ENCODE data around the gene RIC8B. TPM values are rescaled to one million over a fixed set of nuclear protein-coding genes. Genes with fewer than 3 reads are reported as not detected.
A peak's percentile ranks its signal among the peaks of the same experiment; 100 is the strongest.

RIC8B gene
- total and polyA plus RNA-seq, 2 of the 13 experiments (the other 11 are each of a cell fraction or from before 2014, with no cell fraction given): 5.1 to 7.5 TPM

DNA sequence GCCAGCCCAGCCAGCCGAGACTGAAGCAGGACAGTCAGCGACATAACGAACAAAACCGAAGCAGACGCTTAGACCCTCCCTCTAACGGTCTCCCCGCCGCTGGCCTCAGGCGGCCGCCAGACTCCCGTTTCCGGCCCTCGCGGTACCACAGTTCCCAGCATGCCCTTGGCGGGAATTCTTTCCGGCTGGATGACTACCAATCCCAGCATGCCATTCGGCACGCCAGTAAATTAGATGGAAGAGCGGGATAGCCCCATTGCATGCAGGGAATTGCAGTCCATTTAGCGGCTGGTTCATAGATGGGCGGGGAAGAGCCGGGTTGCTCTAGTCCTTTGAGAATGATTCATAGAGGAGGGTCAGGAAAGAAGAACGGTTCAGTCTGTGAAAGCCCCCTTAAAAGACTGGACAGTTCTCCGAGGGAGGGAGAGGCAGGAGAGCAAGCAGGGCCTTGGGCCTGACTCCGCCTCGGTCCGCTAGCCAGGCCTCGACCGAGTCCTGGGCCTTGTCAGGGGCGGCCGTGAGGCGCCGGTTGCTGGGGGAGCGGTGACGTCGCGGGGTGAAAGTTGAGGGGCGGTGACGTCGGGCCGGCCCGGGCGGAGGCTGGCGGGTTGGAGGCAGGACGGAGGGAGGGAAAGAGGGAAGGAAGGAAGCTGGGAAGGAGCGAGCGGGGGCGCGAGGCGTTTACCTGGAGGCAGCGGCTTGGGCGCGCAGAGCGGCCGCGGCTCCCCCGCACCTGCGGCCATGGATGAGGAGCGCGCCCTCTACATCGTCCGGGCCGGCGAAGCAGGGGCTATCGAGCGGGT, at the start of gene RIC8B (continued):
- TF ChIP-seq CENPBD1 (CRISPR knock-in tag; IDR thresholded peaks at IDR 0.05; ENCODE audit: borderline replicate concordance, low read depth) (no peak), ZNF343 (CRISPR knock-in tag; IDR thresholded peaks at IDR 0.05) (no peak), ZSCAN31 (CRISPR knock-in tag; IDR thresholded peaks at IDR 0.05; ENCODE audit: low read depth) (peak; percentile 67), GMEB2 (CRISPR knock-in tag; IDR thresholded peaks at IDR 0.05; ENCODE audit: low read depth) (peak; percentile 20), PCBP2 (optimal IDR thresholded peaks at IDR 0.05; ENCODE audit: low read depth, low read length, poor library complexity, severe bottlenecking) (no peak), GATAD1 (CRISPR knock-in tag; IDR thresholded peaks at IDR 0.05) (peak; percentile 81), KDM5A (IDR thresholded peaks at IDR 0.05; ENCODE audit: borderline replicate concordance, low read length) (peak; percentile 83; the same call in 1 of the 2 replicates), ZBTB1 (CRISPR knock-in tag; IDR thresholded peaks at IDR 0.05; ENCODE audit: borderline replicate concordance) (no peak), HOXA7 (CRISPR knock-in tag; IDR thresholded peaks at IDR 0.05) (no peak), KLF11 (CRISPR knock-in tag; IDR thresholded peaks at IDR 0.05) (0 out of 2 replicates have a peak, but pooled peaks have one; percentile 38), NFYB (CRISPR knock-in tag; IDR thresholded peaks at IDR 0.05) (peak; percentile 63; the same call in 1 of the 2 replicates), ZNF205 (CRISPR knock-in tag; IDR thresholded peaks at IDR 0.05) (peak; percentile 19; the same call in 1 of the 2 replicates), ZNF674 (CRISPR knock-in tag; IDR thresholded peaks at IDR 0.05; ENCODE audit: low read depth) (no peak), ZNF292 (CRISPR knock-in tag; IDR thresholded peaks at IDR 0.05; ENCODE audit: borderline replicate concordance, low read depth) (no peak), KDM5B (CRISPR knock-in tag; IDR thresholded peaks at IDR 0.05; ENCODE audit: borderline replicate concordance) (peak; percentile 45; the same call in 1 of the 2 replicates), POLR2AphosphoS5 (IDR thresholded peaks at IDR 0.05; ENCODE audit: low read depth, low read length) (peak; percentile 86), NAIF1 (CRISPR knock-in tag; IDR thresholded peaks at IDR 0.05; ENCODE audit: borderline replicate concordance) (0 out of 2 replicates have a peak, but pooled peaks have one; percentile 34), SIX1 (CRISPR knock-in tag; IDR thresholded peaks at IDR 0.05; ENCODE audit: borderline replicate concordance) (no peak), ZNF510 (CRISPR knock-in tag; IDR thresholded peaks at IDR 0.05; ENCODE audit: low read depth) (no peak), DZIP1 (CRISPR knock-in tag; IDR thresholded peaks at IDR 0.05) (peak; percentile 25; the same call in 1 of the 2 replicates), NPAS2 (CRISPR knock-in tag; IDR thresholded peaks at IDR 0.05; ENCODE audit: borderline replicate concordance) (no peak), ZFP41 (CRISPR knock-in tag; IDR thresholded peaks at IDR 0.05; ENCODE audit: borderline replicate concordance) (no peak), ZNF296 (CRISPR knock-in tag; conservative IDR thresholded peaks at IDR 0.05) (no peak)
- TF ChIP-seq, protein P1, sequence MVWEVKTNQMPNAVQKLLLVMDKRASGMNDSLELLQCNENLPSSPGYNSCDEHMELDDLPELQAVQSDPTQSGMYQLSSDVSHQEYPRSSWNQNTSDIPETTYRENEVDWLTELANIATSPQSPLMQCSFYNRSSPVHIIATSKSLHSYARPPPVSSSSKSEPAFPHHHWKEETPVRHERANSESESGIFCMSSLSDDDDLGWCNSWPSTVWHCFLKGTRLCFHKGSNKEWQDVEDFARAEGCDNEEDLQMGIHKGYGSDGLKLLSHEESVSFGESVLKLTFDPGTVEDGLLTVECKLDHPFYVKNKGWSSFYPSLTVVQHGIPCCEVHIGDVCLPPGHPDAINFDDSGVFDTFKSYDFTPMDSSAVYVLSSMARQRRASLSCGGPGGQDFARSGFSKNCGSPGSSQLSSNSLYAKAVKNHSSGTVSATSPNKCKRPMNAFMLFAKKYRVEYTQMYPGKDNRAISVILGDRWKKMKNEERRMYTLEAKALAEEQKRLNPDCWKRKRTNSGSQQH (CRISPR knock-in tag; IDR thresholded peaks at IDR 0.05; ENCODE audit: low read depth): peak; percentile 29; the same call in 1 of the 2 replicates

Measured in HepG2 (cell line).